SJSA1 (cell line): ENCODE results near the gene SPPL3. TPM values are rescaled to one million over a fixed set of nuclear protein-coding genes. Genes with fewer than 3 reads are reported as not detected.

Experiments used
- DNase-seq, 2 experiments: peaks; one replicate each; pipeline ENCODE4 v3.0.0-alpha.2; 2015 to 2020; ENCODE audit warnings: low spot score in 2 of 2, low read depth in 1 of 2
- H3K27ac ChIP-seq: fragments of 250-450 bp; sonication (Bioruptor Pico); 2 replicates; pipeline ENCODE4 v1.5.1; 2020; ENCODE audit warnings: mild to moderate bottlenecking, moderate library complexity
- H3K27me3 ChIP-seq: fragments of 250-450 bp; sonication (Bioruptor Pico); replicated peaks from 2 replicates; pipeline ENCODE4 v1.5.1; 2020; ENCODE audit warnings: mild to moderate bottlenecking, moderate library complexity
- H3K36me3 ChIP-seq: fragments of 250-450 bp; sonication (Bioruptor Pico); 2 replicates; pipeline ENCODE4 v1.5.1; 2020; ENCODE audit warnings: mild to moderate bottlenecking
- H3K4me1 ChIP-seq: fragments of 250-450 bp; sonication (Bioruptor Pico); replicated peaks from 2 replicates; pipeline ENCODE4 v1.6.1; 2021; ENCODE audit warnings: mild to moderate bottlenecking
- H3K4me3 ChIP-seq: fragments of 250-450 bp; sonication (Bioruptor Pico); 2 replicates; pipeline ENCODE4 v1.5.1; 2020; ENCODE audit warnings: mild to moderate bottlenecking
- H3K9me3 ChIP-seq: fragments of 250-450 bp; sonication (Bioruptor Pico); replicated peaks from 2 replicates; pipeline ENCODE4 v1.5.1; 2020; ENCODE audit warnings: mild to moderate bottlenecking
- total RNA-seq: library from RNA; depleted of rRNA; stranded (reverse); fragments of >200 nt; shearing (Covaris generic); gene quantifications from 2 replicates; pipeline ENCODE4 v1.2.3, GENCODE V29; 2014

Gene SPPL3
- total RNA-seq, 1 experiment from 2014 or later, result 3.8 TPM

DNA sequence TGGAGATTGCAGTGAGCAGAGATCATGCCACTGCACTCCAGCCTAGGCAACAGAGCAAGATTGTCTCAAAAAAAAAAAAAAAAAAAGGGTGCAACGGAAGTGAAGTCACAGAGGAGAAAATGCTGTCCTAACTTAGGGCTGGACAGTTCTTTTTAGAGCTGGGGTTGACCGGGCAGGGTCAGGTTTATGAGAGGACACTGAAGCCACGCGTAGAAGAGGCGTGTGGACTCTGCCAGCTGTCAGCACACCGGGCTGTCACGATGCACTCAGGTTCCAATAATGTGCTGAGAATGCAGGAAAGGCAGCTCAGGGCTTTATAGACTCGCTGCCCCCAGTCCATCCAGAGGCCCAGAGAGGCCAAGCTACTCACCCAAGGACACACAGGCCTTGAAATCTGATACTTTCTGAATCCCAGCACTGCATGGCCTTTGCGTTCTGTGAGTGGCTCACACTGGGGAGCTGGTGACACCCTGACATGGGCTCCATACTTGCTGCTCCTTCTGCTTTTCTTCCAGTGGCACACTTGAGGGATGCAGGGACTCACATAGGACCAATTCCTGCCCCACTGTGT is 28.9 kb upstream of the SPPL3 start:
- Histone ChIP-seq H3K27ac (no peak overlapping the region), H3K4me1 (no peaks in the 10 kb centered on the region), H3K9me3 (no peaks in the 10 kb centered on the region), H3K36me3 (no peaks in the 10 kb centered on the region), H3K4me3 (no peak overlapping the region), H3K27me3 (no peaks in the 10 kb centered on the region)
- DNase-seq, result no peak

DNA sequence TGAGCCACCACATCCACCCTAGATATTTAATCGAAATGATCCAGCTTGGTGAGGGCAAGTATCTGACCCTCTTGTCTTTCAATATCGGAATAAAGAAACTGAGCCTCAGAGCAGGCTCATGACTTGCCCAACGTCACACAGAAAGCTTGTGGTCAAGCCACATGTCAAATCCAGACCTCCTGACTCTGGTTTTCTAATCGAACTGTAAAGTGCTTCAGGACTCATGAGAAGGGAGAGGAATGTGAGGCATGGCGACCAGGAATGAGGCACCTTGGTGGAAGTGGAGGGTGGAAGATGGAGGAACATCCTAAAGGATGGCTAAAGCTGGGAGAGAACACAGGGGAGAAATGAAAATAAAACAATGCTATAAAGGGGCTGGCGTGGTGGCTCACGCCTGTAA is 27.9 kb upstream of the SPPL3 start:
- Histone ChIP-seq H3K4me1 (no peaks in the 10 kb centered on the region), H3K27ac (no peak overlapping the region), H3K4me3 (no peak overlapping the region), H3K9me3 (no peaks in the 10 kb centered on the region), H3K27me3 (no peaks in the 10 kb centered on the region), H3K36me3 (no peaks in the 10 kb centered on the region)
- no peak for DNase-seq

GRCh38 chr12:120930032-120930431 is 25.9 kb upstream of the SPPL3 start:
- Histone ChIP-seq H3K9me3 (no peaks in the 10 kb centered on the region), H3K27ac (no peak overlapping the region), H3K4me3 (no peak overlapping the region), H3K27me3 (no peaks in the 10 kb centered on the region), H3K4me1 (no peaks in the 10 kb centered on the region), H3K36me3 (no peaks in the 10 kb centered on the region)
- DNase-seq, result no peak

DNA sequence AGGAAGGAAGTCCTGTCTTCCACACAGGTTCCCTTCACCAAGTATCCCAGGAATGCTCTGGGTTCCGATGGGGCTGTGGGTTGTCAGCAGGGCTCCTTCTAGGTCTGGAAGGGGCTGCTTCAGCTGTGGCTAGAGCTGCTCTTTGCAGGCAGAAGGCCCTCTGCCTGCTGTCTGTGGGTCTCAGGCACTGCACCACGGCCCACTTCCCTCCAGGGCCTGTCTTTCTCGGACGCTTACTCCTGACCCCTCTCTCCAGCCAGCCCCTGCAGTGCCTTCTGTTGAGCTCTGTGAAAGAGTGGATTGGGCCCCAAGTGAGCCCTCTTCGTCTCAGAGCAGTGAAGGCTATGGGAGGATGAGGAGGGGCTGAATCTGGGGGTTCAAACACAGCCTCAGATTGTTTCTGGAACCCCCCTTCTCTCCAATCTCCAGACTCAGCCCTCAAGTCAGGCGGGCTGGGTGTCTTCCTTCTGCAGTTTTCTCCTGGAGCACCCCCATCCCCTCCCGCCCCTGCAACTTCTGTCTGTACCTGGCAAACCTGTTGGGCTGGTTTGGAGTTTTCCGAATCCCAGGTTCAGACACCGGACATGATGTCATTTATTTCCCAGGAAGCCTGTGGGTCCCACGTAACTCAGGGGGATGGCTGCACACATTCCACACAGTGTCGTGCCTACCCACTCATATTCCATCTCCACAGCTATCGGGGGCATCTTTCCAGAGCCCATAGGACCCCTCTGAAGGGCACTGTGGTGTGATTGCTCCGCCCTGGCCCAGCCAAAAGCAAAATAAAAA is 24.9 kb upstream of the SPPL3 start:
- H3K27me3 ChIP-seq, result no peaks in the 10 kb centered on the region
- H3K4me1 ChIP-seq, result no peaks in the 10 kb centered on the region
- no peaks in the 10 kb centered on the region for H3K36me3 ChIP-seq
- H3K27ac ChIP-seq, result no peak overlapping the region
- H3K9me3 ChIP-seq, result no peaks in the 10 kb centered on the region
- no peak overlapping the region for H3K4me3 ChIP-seq
- no peak for DNase-seq

DNA sequence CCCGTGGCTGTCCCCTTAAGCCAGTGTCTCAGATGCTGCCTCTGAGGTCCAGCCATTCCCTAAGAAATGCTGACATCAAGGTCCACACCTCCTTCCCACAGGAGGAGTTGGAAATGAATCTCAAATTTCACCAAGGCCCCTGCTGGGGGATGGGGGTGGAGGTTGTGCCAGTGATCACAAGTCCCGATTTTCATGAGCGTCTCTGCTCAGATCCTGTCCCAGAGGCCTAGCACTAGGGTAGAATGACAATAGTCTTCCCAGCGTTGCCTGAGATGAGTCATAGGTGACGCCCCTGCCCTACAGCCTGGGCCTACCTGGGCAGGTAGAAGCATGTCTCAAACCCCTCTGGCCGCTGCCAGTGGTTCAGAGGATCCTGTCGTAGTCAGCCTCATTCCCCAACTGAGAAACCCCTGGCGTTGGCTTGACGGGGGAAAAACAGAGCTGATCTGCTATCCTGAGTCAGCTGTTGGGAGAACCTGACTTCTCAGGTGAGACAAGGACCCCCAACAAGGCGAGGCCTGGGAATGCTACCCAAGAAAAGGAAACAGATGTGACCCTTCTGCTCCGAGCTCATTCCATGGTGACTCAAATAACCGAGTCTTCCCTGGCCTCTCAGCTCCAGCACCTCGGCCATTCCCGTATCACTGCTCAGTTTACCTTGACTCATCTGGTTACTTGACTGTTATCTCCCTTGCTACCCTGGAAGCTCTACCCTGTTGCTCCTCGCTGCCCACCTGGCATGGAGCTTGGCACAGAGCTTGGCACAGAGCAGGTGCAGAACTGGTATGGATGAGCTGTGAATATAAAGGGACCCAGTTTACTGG is 21.8 kb upstream of the SPPL3 start:
- no peak for DNase-seq
- Histone ChIP-seq H3K4me1 (no peaks in the 10 kb centered on the region), H3K27ac (no peak overlapping the region), H3K4me3 (no peak overlapping the region), H3K27me3 (no peaks in the 10 kb centered on the region), H3K36me3 (no peaks in the 10 kb centered on the region), H3K9me3 (no peaks in the 10 kb centered on the region)

DNA sequence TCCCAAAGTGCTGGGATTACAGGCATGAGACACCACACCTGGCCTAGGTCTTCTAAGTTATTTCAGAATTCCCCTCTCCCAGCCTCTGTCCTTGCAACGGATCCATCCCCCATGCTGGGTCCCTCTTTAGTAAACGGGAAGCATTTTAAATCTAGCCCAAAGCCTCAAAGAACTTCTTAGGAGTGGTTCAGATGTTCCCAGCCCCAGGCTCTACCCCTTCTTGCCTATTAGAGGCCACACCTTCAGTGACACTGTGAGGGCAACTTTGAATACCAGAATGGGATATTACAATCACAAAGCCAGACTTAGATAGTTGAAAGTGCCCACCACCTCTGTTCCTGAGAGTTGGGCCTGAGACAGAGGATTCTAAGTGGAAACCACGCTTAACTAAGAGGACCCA is 18.1 kb upstream of the SPPL3 start:
- no peaks in the 10 kb centered on the region for H3K4me1 ChIP-seq
- H3K4me3 ChIP-seq, result no peak overlapping the region
- H3K36me3 ChIP-seq, result no peaks in the 10 kb centered on the region
- no peak for DNase-seq
- H3K9me3 ChIP-seq, result peaks cover 6% of the 10 kb centered on the region
- H3K27ac ChIP-seq, result no peak overlapping the region
- no peaks in the 10 kb centered on the region for H3K27me3 ChIP-seq

- no peaks in the 10 kb centered on the region for H3K27me3 ChIP-seq
- no peaks in the 10 kb centered on the region for H3K4me1 ChIP-seq
- peaks cover 6% of the 10 kb centered on the region for H3K9me3 ChIP-seq
- DNase-seq, result no peak
- H3K27ac ChIP-seq, result no peak overlapping the region
- no peaks in the 10 kb centered on the region for H3K36me3 ChIP-seq
- H3K4me3 ChIP-seq, result no peak overlapping the region
Measured at GRCh38 chr12:120921637-120922036, 17.5 kb upstream of the SPPL3 start.

GRCh38 chr12:120920178-120920577 is 16.0 kb upstream of the SPPL3 start:
- H3K27ac ChIP-seq, result no peak overlapping the region
- H3K27me3 ChIP-seq, result no peaks in the 10 kb centered on the region
- H3K4me1 ChIP-seq, result no peaks in the 10 kb centered on the region
- H3K36me3 ChIP-seq, result no peaks in the 10 kb centered on the region
- H3K9me3 ChIP-seq, result peaks cover 6% of the 10 kb centered on the region
- H3K4me3 ChIP-seq, result no peak overlapping the region
- DNase-seq, result no peak

DNA sequence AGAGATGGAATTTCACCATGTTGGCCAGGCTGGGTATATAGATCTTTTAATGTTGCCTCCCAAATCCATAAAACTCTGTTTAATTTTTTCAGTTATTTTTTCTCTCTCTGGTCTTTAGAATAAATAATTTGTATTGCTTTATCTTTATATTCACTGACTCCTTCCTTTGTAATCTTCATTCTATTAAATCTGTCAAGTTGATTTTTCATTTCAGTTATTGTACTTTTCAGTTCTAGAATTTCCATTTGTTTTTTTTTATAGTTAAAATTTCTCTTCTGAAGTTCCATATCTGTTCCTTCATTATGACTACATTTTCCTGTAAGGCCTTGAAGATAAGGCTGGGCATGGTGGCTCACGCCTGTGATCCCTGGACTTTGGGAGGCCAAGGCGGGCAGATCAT is 13.6 kb upstream of the SPPL3 start:
- no peak overlapping the region for H3K27ac ChIP-seq
- no peaks in the 10 kb centered on the region for H3K4me1 ChIP-seq
- no peak for DNase-seq
- H3K27me3 ChIP-seq, result no peaks in the 10 kb centered on the region
- H3K36me3 ChIP-seq, result no peaks in the 10 kb centered on the region
- no peak overlapping the region for H3K4me3 ChIP-seq
- peaks cover 6% of the 10 kb centered on the region for H3K9me3 ChIP-seq

GRCh38 chr12:120916561-120916960 is 12.4 kb upstream of the SPPL3 start:
- Histone ChIP-seq H3K36me3 (no peaks in the 10 kb centered on the region), H3K4me1 (no peaks in the 10 kb centered on the region), H3K9me3 (peaks cover 6% of the 10 kb centered on the region), H3K4me3 (no peak overlapping the region), H3K27ac (no peak overlapping the region), H3K27me3 (no peaks in the 10 kb centered on the region)
- no peak for DNase-seq

GRCh38 chr12:120914794-120915193 is 10.6 kb upstream of the SPPL3 start:
- Histone ChIP-seq H3K27me3 (peaks cover 6% of the 10 kb centered on the region), H3K36me3 (no peaks in the 10 kb centered on the region), H3K9me3 (peaks cover 6% of the 10 kb centered on the region), H3K4me1 (no peaks in the 10 kb centered on the region), H3K27ac (no peak overlapping the region), H3K4me3 (no peak overlapping the region)
- no peak for DNase-seq

DNA sequence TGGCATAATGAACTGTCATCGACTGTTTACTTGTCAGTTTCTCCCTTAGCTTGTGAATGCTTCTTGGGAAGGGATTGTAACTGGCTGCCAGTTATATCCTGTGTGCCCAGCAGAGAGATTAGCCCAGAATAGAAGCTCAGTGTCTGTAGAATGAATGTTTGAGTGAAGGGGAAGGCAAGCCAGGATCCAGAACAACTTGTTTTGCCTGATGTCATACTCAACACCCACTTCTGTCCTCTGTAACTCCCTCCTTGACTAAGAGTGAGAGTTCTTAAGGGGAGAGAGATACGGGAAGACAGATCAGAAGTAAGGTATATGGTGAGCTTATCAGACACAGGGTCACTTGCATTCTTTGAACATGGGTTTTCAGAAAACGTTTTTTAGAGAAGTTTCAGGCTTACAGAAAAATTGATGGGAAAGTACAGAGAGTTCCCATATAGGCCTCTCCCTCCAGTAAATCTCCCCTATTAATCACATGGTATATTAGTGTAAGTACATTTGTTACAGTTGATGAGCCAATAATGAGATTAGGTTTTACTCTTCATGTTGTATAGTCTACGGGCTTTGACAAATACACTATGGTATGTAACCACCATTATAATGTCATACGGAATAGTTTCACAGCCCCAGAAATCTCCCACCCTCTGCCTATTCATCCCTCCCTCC is 5.6 kb upstream of the SPPL3 start:
- H3K4me3 ChIP-seq, result no peak overlapping the region
- H3K27ac ChIP-seq, result no peak overlapping the region
- H3K27me3 ChIP-seq, result peaks cover 6% of the 10 kb centered on the region
- DNase-seq, result no peak
- H3K9me3 ChIP-seq, result no peaks in the 10 kb centered on the region
- H3K4me1 ChIP-seq, result peaks cover under 1% of the 10 kb centered on the region
- H3K36me3 ChIP-seq, result no peaks in the 10 kb centered on the region

GRCh38 chr12:120905856-120906384 is 1.8 kb upstream of the SPPL3 start:
- Histone ChIP-seq H3K9me3 (no peaks in the 10 kb centered on the region; the same call in 1 of the 2 replicates), H3K27ac (no peak overlapping the region), H3K4me1 (peaks cover 6% of the 10 kb centered on the region), H3K27me3 (peaks cover 6% of the 10 kb centered on the region), H3K4me3 (no peak overlapping the region), H3K36me3 (peaks cover 9% of the 10 kb centered on the region)
- no peak for DNase-seq
